Neural cell (in vitro differentiated cells): ENCODE results near the gene ZHX3.

Source experiments
- CTCF ChIP-seq: fragments of 450-650 bp; IDR thresholded peaks from 2 replicates; pipeline ENCODE4 v1.5.1; 2014; ENCODE audit warnings: antibody characterized with exemption, mild to moderate bottlenecking, moderate library complexity; ENCODE audit not compliant: poor library complexity, severe bottlenecking
- TAF1 ChIP-seq: IDR thresholded peaks from 2 replicates; pipeline ENCODE4 v1.6.1; 2012; ENCODE audit warnings: low read depth

GRCh38 chr20:41159547-41159946 lies 158.0 kb downstream of the ZHX3 start:
- no peak for TF ChIP-seq CTCF
- TF ChIP-seq TAF1: no peak
